Measurements from ENCODE around the gene NDUFA13.

GRCh38 chr19:19490214-19490968, 25.6 kb upstream of the NDUFA13 start:
- TF ChIP-seq, protein P1, sequence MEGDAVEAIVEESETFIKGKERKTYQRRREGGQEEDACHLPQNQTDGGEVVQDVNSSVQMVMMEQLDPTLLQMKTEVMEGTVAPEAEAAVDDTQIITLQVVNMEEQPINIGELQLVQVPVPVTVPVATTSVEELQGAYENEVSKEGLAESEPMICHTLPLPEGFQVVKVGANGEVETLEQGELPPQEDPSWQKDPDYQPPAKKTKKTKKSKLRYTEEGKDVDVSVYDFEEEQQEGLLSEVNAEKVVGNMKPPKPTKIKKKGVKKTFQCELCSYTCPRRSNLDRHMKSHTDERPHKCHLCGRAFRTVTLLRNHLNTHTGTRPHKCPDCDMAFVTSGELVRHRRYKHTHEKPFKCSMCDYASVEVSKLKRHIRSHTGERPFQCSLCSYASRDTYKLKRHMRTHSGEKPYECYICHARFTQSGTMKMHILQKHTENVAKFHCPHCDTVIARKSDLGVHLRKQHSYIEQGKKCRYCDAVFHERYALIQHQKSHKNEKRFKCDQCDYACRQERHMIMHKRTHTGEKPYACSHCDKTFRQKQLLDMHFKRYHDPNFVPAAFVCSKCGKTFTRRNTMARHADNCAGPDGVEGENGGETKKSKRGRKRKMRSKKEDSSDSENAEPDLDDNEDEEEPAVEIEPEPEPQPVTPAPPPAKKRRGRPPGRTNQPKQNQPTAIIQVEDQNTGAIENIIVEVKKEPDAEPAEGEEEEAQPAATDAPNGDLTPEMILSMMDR (IDR thresholded peaks at IDR 0.05) = peak; percentile 70 to 91 (median 88)
- TF ChIP-seq POLR2A (IDR thresholded peaks at IDR 0.05) = no peak
